Measurements from ENCODE around the gene NFYC. TPM values are rescaled to one million over a fixed set of nuclear protein-coding genes. Genes with fewer than 3 reads are reported as not detected.

Gene NFYC
- total and polyA plus RNA-seq, 2 experiments from 2014 or later, result 36.2 to 42.7 TPM

DNA sequence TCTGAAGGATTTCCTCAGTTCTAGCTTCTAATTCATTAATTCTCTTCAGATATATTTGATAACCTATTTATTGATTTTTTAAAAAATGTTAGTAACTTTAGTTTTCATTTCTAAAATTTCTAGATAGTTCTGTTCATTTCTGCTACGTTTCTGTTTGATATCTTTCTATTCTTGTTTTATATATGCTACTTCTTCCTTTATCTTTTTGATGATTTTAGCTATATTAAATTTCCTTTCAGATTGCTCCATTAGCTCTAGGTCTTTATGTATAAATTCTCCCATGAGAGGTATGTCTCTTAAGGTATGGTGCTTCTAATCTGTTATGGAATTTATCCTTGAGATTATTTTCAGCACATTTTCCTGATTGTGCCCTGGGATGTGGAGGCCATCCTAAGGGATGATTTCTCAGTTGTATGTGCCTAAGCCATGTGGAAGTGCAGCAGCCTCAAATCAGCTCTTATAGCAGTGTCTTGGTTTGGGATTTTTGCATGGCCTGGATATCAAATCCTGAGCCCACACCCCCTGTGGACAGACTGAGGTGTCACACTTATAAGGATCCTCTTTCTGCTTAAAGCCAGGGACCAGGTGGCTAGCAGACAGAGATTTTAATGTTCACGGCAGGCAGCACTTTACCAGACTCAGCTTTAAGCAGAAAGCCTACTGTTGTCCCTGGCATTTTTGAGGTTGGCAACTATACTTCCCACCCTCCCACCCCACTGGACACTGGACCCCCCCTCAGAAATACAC, 85.9 kb downstream of the NFYC start:
- peaks cover 19% of the 10 kb centered on the region for H3K27me3 ChIP-seq (ENCODE audit: insufficient read depth)
- H3K27ac ChIP-seq (ENCODE audit: low read depth), result no peak overlapping the region
- no peaks in the 10 kb centered on the region for H3K9me2 ChIP-seq (ENCODE audit: insufficient read depth)
- Mint-ChIP-seq H3K36me3 (ENCODE audit: low read depth) (peaks cover 41% of the 10 kb centered on the region), H3K9me3 (peaks cover 20% of the 10 kb centered on the region), H3K4me1 (peaks cover 50% of the 10 kb centered on the region), H3K27me3 (ENCODE audit: insufficient read depth, low read depth, poor library complexity) (peaks cover 25% of the 10 kb centered on the region), H3K4me3 (no peak overlapping the region), H3K27ac (no peak overlapping the region)
- H2AFZ ChIP-seq, result no peak overlapping the region
- DNase-seq (ENCODE audit: low spot score), result no peak
- H3F3A ChIP-seq (replicated peaks; ENCODE audit: low read depth), result peaks cover 12% of the 10 kb centered on the region
- no peak overlapping the region for H3K4me3 ChIP-seq
- no peak overlapping the region for H3K4me2 ChIP-seq
- H3K4me1 ChIP-seq (ENCODE audit: insufficient read depth), result peaks cover 20% of the 10 kb centered on the region
- no peaks in the 10 kb centered on the region for H3K79me2 ChIP-seq (replicated peaks; ENCODE audit: insufficient read depth)
- TF ChIP-seq CREB1 (CRISPR knock-in tag; IDR thresholded peaks at IDR 0.05; ENCODE audit: low read depth), result no peak
- TF ChIP-seq, protein P1, sequence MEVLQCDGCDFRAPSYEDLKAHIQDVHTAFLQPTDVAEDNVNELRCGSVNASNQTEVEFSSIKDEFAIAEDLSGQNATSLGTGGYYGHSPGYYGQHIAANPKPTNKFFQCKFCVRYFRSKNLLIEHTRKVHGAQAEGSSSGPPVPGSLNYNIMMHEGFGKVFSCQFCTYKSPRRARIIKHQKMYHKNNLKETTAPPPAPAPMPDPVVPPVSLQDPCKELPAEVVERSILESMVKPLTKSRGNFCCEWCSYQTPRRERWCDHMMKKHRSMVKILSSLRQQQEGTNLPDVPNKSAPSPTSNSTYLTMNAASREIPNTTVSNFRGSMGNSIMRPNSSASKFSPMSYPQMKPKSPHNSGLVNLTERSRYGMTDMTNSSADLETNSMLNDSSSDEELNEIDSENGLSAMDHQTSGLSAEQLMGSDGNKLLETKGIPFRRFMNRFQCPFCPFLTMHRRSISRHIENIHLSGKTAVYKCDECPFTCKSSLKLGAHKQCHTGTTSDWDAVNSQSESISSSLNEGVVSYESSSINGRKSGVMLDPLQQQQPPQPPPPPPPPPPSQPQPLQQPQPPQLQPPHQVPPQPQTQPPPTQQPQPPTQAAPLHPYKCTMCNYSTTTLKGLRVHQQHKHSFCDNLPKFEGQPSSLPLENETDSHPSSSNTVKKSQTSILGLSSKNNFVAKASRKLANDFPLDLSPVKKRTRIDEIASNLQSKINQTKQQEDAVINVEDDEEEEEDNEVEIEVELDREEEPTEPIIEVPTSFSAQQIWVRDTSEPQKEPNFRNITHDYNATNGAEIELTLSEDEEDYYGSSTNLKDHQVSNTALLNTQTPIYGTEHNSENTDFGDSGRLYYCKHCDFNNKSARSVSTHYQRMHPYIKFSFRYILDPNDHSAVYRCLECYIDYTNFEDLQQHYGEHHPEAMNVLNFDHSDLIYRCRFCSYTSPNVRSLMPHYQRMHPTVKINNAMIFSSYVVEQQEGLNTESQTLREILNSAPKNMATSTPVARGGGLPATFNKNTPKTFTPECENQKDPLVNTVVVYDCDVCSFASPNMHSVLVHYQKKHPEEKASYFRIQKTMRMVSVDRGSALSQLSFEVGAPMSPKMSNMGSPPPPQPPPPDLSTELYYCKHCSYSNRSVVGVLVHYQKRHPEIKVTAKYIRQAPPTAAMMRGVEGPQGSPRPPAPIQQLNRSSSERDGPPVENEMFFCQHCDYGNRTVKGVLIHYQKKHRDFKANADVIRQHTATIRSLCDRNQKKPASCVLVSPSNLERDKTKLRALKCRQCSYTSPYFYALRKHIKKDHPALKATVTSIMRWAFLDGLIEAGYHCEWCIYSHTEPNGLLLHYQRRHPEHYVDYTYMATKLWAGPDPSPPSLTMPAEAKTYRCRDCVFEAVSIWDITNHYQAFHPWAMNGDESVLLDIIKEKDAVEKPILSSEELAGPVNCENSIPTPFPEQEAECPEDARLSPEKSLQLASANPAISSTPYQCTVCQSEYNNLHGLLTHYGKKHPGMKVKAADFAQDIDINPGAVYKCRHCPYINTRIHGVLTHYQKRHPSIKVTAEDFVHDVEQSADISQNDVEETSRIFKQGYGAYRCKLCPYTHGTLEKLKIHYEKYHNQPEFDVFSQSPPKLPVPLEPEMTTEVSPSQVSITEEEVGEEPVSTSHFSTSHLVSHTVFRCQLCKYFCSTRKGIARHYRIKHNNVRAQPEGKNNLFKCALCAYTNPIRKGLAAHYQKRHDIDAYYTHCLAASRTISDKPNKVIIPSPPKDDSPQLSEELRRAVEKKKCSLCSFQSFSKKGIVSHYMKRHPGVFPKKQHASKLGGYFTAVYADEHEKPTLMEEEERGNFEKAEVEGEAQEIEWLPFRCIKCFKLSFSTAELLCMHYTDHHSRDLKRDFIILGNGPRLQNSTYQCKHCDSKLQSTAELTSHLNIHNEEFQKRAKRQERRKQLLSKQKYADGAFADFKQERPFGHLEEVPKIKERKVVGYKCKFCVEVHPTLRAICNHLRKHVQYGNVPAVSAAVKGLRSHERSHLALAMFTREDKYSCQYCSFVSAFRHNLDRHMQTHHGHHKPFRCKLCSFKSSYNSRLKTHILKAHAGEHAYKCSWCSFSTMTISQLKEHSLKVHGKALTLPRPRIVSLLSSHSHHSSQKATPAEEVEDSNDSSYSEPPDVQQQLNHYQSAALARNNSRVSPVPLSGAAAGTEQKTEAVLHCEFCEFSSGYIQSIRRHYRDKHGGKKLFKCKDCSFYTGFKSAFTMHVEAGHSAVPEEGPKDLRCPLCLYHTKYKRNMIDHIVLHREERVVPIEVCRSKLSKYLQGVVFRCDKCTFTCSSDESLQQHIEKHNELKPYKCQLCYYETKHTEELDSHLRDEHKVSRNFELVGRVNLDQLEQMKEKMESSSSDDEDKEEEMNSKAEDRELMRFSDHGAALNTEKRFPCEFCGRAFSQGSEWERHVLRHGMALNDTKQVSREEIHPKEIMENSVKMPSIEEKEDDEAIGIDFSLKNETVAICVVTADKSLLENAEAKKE (CRISPR knock-in tag; IDR thresholded peaks at IDR 0.05), result no peak
- TF ChIP-seq STAT1 (IDR thresholded peaks at IDR 0.05; ENCODE audit: unreplicated experiment), result no peak
- TF ChIP-seq, protein P2, sequence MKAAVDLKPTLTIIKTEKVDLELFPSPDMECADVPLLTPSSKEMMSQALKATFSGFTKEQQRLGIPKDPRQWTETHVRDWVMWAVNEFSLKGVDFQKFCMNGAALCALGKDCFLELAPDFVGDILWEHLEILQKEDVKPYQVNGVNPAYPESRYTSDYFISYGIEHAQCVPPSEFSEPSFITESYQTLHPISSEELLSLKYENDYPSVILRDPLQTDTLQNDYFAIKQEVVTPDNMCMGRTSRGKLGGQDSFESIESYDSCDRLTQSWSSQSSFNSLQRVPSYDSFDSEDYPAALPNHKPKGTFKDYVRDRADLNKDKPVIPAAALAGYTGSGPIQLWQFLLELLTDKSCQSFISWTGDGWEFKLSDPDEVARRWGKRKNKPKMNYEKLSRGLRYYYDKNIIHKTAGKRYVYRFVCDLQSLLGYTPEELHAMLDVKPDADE (IDR thresholded peaks at IDR 0.05), result no peak
- TF ChIP-seq ZNF331 (CRISPR knock-in tag; IDR thresholded peaks at IDR 0.05; ENCODE audit: low read depth), result no peak
- no peak for TF ChIP-seq EZH2phosphoT487 (IDR thresholded peaks at IDR 0.05; ENCODE audit: unreplicated experiment)
- no peak for TF ChIP-seq JUNB (IDR thresholded peaks at IDR 0.05; ENCODE audit: unreplicated experiment)
- TF ChIP-seq, protein P3, sequence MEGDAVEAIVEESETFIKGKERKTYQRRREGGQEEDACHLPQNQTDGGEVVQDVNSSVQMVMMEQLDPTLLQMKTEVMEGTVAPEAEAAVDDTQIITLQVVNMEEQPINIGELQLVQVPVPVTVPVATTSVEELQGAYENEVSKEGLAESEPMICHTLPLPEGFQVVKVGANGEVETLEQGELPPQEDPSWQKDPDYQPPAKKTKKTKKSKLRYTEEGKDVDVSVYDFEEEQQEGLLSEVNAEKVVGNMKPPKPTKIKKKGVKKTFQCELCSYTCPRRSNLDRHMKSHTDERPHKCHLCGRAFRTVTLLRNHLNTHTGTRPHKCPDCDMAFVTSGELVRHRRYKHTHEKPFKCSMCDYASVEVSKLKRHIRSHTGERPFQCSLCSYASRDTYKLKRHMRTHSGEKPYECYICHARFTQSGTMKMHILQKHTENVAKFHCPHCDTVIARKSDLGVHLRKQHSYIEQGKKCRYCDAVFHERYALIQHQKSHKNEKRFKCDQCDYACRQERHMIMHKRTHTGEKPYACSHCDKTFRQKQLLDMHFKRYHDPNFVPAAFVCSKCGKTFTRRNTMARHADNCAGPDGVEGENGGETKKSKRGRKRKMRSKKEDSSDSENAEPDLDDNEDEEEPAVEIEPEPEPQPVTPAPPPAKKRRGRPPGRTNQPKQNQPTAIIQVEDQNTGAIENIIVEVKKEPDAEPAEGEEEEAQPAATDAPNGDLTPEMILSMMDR (conservative IDR thresholded peaks at IDR 0.05; ENCODE audit: low read depth in 2 of 2), result no peak
- no peak for TF ChIP-seq NANOG (IDR thresholded peaks at IDR 0.05; ENCODE audit: borderline replicate concordance)
- no peak for TF ChIP-seq POLR2AphosphoS5 (IDR thresholded peaks at IDR 0.05; ENCODE audit: low read depth)
- no peak for TF ChIP-seq ZNF114 (CRISPR knock-in tag; IDR thresholded peaks at IDR 0.05)
- TF ChIP-seq, protein P4, sequence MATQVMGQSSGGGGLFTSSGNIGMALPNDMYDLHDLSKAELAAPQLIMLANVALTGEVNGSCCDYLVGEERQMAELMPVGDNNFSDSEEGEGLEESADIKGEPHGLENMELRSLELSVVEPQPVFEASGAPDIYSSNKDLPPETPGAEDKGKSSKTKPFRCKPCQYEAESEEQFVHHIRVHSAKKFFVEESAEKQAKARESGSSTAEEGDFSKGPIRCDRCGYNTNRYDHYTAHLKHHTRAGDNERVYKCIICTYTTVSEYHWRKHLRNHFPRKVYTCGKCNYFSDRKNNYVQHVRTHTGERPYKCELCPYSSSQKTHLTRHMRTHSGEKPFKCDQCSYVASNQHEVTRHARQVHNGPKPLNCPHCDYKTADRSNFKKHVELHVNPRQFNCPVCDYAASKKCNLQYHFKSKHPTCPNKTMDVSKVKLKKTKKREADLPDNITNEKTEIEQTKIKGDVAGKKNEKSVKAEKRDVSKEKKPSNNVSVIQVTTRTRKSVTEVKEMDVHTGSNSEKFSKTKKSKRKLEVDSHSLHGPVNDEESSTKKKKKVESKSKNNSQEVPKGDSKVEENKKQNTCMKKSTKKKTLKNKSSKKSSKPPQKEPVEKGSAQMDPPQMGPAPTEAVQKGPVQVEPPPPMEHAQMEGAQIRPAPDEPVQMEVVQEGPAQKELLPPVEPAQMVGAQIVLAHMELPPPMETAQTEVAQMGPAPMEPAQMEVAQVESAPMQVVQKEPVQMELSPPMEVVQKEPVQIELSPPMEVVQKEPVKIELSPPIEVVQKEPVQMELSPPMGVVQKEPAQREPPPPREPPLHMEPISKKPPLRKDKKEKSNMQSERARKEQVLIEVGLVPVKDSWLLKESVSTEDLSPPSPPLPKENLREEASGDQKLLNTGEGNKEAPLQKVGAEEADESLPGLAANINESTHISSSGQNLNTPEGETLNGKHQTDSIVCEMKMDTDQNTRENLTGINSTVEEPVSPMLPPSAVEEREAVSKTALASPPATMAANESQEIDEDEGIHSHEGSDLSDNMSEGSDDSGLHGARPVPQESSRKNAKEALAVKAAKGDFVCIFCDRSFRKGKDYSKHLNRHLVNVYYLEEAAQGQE (IDR thresholded peaks at IDR 0.05; ENCODE audit: unreplicated experiment), result no peak
- 0 out of 2 replicates have a peak, but pooled peaks cover 6% of the 10 kb centered on the region for H3K36me3 ChIP-seq (ENCODE audit: insufficient read depth)
- no peak for ATAC-seq
- no peaks in the 10 kb centered on the region for H4K20me1 ChIP-seq (replicated peaks; ENCODE audit: insufficient read depth)

Measured in GM23338 (cell line).